Measurements from ENCODE around the gene PCDH15.

DNA sequence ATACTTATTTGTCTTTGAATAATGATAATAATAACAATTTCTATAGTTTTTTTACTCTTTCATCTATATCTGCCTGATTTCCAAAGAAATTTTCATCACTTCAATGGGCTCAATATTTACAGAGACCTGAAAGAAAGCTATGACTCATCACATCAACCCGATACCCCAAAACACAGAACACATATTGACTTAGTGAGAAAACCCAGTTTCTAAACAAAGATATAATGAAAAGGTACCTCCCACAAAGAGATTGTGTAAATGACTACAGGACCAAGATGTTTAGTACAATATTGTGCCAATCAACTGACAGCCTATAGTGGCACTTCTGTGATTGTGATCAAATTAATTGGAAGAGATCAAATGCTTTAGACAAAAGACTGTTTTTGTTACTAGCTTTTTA lies 133.9 kb downstream of the PCDH15 start:
- TF ChIP-seq, protein P1, sequence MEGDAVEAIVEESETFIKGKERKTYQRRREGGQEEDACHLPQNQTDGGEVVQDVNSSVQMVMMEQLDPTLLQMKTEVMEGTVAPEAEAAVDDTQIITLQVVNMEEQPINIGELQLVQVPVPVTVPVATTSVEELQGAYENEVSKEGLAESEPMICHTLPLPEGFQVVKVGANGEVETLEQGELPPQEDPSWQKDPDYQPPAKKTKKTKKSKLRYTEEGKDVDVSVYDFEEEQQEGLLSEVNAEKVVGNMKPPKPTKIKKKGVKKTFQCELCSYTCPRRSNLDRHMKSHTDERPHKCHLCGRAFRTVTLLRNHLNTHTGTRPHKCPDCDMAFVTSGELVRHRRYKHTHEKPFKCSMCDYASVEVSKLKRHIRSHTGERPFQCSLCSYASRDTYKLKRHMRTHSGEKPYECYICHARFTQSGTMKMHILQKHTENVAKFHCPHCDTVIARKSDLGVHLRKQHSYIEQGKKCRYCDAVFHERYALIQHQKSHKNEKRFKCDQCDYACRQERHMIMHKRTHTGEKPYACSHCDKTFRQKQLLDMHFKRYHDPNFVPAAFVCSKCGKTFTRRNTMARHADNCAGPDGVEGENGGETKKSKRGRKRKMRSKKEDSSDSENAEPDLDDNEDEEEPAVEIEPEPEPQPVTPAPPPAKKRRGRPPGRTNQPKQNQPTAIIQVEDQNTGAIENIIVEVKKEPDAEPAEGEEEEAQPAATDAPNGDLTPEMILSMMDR (IDR thresholded peaks at IDR 0.05 in 4 of 5, conservative IDR thresholded peaks at IDR 0.05 in 1 of 5): no peak
- TF ChIP-seq POLR2A (IDR thresholded peaks at IDR 0.05): no peak
